HCT116 (cell line): Measurements from ENCODE around the gene CEP152. TPM values are rescaled to one million over a fixed set of nuclear protein-coding genes. Genes with fewer than 3 reads are reported as not detected.

ENCODE experiments used
- total RNA-seq: library from RNA; stranded (reverse); gene quantifications from one replicate; pipeline ENCODE4 v1.2.1, GENCODE V29; 2021; ENCODE audit not compliant: unreplicated experiment

The CEP152 gene
- total RNA-seq, 1 experiment from 2014 or later, result 19.7 TPM

Other genes with a start within 250 kb of the CEP152 start
- gene FBN1, start 165.4 kb downstream of the CEP152 start, total RNA-seq, result 1.7 TPM
- gene EID1, start 67.1 kb upstream of the CEP152 start, total RNA-seq, result 68.6 TPM
- gene SHC4, start 152.8 kb upstream of the CEP152 start, total RNA-seq, result 0.44 TPM
- gene SECISBP2L, start 235.4 kb upstream of the CEP152 start, total RNA-seq, result 22.9 TPM